H1 (cell line): Measurements from ENCODE around the gene COL5A3. TPM values are rescaled to one million over a fixed set of nuclear protein-coding genes. Genes with fewer than 3 reads are reported as not detected.

ENCODE experiments used
- CTCF ChIA-PET: fragments of 300-600 bp; sonication (Branson Sonifier 250); formaldehyde crosslinking; loops from one replicate; lab custom pipeline; 2021; ENCODE audit not compliant: partially characterized antibody; lab: Charles Lee
- POLR2A ChIA-PET: fragments of 300-600 bp; sonication (Branson Sonifier 250); formaldehyde crosslinking; loops from one replicate; lab custom pipeline; 2021; ENCODE audit warnings: inconsistent platforms; ENCODE audit not compliant: partially characterized antibody; lab: Charles Lee
- DNase-seq, 2 experiments: peaks; one replicate each; pipeline versions ENCODE4 v3.0.0 to v3.0.0-alpha.2; 2010 to 2022; ENCODE audit warnings: low spot score in 2 of 2, low read depth in 1 of 2, mixed read lengths in 1 of 2
- FAIRE-seq: peaks from 2 replicates; lab custom pipeline; 2011; peaks lifted over from hg19 to GRCh38; lab: Jason Lieb, UNC
- H2AFZ ChIP-seq: 2 replicates; pipeline ENCODE4 v1.8.1; 2012; ENCODE audit warnings: low read length, inconsistent platforms
- H2AK5ac ChIP-seq: 2 replicates; pipeline ENCODE4 v1.6.1; 2013; ENCODE audit warnings: low read depth, low read length
- H2BK120ac ChIP-seq: replicated peaks from 2 replicates; pipeline ENCODE3; 2013; ENCODE audit warnings: low read depth, low read length, inconsistent platforms
- H2BK12ac ChIP-seq: 2 replicates; pipeline ENCODE4 v1.6.1; 2013; ENCODE audit warnings: low read depth, low read length
- H2BK15ac ChIP-seq: 2 replicates; pipeline ENCODE4 v1.6.1; 2013; ENCODE audit warnings: low read length
- H2BK20ac ChIP-seq: 2 replicates; pipeline ENCODE4 v1.6.1; 2013; ENCODE audit warnings: low read length
- H2BK5ac ChIP-seq: 2 replicates; pipeline ENCODE4 v1.6.1; 2013; ENCODE audit warnings: low read depth, low read length
- H3K14ac ChIP-seq: 2 replicates; pipeline ENCODE4 v1.6.1; 2013; ENCODE audit warnings: inconsistent platforms; ENCODE audit not compliant: insufficient read length
- H3K18ac ChIP-seq: 2 replicates; pipeline ENCODE4 v1.6.1; 2013; ENCODE audit warnings: low read length; ENCODE audit errors: extremely low read depth
- H3K23ac ChIP-seq: 2 replicates; pipeline ENCODE4 v1.6.1; 2013; ENCODE audit warnings: inconsistent platforms; ENCODE audit not compliant: insufficient read length
- H3K23me2 ChIP-seq: 2 replicates; pipeline ENCODE4 v1.6.1; 2013; ENCODE audit warnings: low read depth, low read length
- H3K27ac ChIP-seq: 2 replicates; pipeline ENCODE4 v1.6.1; 2011; ENCODE audit warnings: low read depth, low read length, inconsistent platforms
- H3K27me3 ChIP-seq, 4 experiments: replicated peaks in 1 of 4; 1 replicate in 1 of 4; 2 replicates in 3 of 4; pipeline versions ENCODE4 v1.6.1 to v1.8.1; 2011 to 2013; ENCODE audit warnings: low read length in 3 of 4, mild to moderate bottlenecking in 3 of 4, inconsistent platforms in 2 of 4, mixed read lengths in 2 of 4, moderate library complexity in 1 of 4; ENCODE audit not compliant: control insufficient read depth in 3 of 4, insufficient read depth in 3 of 4; ENCODE audit errors: extremely low read depth in 1 of 4
- H3K36me3 ChIP-seq, 4 experiments: 2 replicates each; pipeline versions ENCODE4 v1.6.1 to v1.8.1; 2011 to 2013; ENCODE audit warnings: mild to moderate bottlenecking in 4 of 4, low read length in 3 of 4, moderate library complexity in 2 of 4, control low read depth in 1 of 4, inconsistent platforms in 1 of 4; ENCODE audit not compliant: insufficient read depth in 4 of 4, control insufficient read depth in 2 of 4
- H3K4ac ChIP-seq: replicated peaks from 2 replicates; pipeline ENCODE3; 2013; ENCODE audit warnings: low read length, low read depth, mixed read lengths, inconsistent platforms; ENCODE audit not compliant: insufficient read length
- H3K4me1 ChIP-seq, 4 experiments: replicated peaks in 1 of 4; 1 replicate in 1 of 4; 2 replicates in 3 of 4; pipeline versions ENCODE4 v1.6.1 to v1.8.1; 2011 to 2013; ENCODE audit warnings: low read length in 3 of 4, inconsistent platforms in 2 of 4, mixed read lengths in 1 of 4; ENCODE audit not compliant: insufficient read depth in 4 of 4, control insufficient read depth in 3 of 4
- H3K4me2 ChIP-seq, 2 experiments: 2 replicates each; pipeline versions ENCODE4 v1.6.1 to v1.8.1; 2011 to 2013; ENCODE audit warnings: low read depth in 2 of 2, low read length in 2 of 2, control low read depth in 1 of 2, inconsistent platforms in 1 of 2, mild to moderate bottlenecking in 1 of 2; ENCODE audit not compliant: insufficient read depth in 1 of 2
- H3K4me3 ChIP-seq, 4 experiments: fragments of 200-600, 300-600 bp in 1 of 4; sonication (generic), shearing (Covaris generic), sonication (Bioruptor Twin) in 1 of 4; 2 replicates each; pipeline versions ENCODE4 v1.5.1 to v1.8.1; 2011 to 2016; ENCODE audit warnings: low read length in 4 of 4, low read depth in 3 of 4, control low read depth in 2 of 4, inconsistent platforms in 2 of 4, mild to moderate bottlenecking in 2 of 4, mixed read lengths in 1 of 4, moderate library complexity in 1 of 4; ENCODE audit not compliant: insufficient read depth in 2 of 4; ENCODE audit errors: extremely low read depth in 1 of 4
- H3K56ac ChIP-seq: replicated peaks from 2 replicates; pipeline ENCODE3; 2013; ENCODE audit warnings: low read depth, mild to moderate bottlenecking, mixed read lengths, low read length, inconsistent platforms; ENCODE audit not compliant: insufficient read length
- H3K79me1 ChIP-seq: 2 replicates; pipeline ENCODE4 v1.6.1; 2013; ENCODE audit warnings: low read depth, low read length, control low read depth
- H3K79me2 ChIP-seq, 2 experiments: 2 replicates each; pipeline versions ENCODE4 v1.6.1 to v1.8.1; 2012 to 2013; ENCODE audit warnings: low read length in 2 of 2, mild to moderate bottlenecking in 2 of 2, inconsistent platforms in 1 of 2; ENCODE audit not compliant: insufficient read depth in 2 of 2, control insufficient read depth in 1 of 2
- H3K9ac ChIP-seq, 4 experiments: replicated peaks in 1 of 4; 1 replicate in 1 of 4; 2 replicates in 3 of 4; pipeline versions ENCODE4 v1.6.1 to v1.8.1; 2011 to 2013; ENCODE audit warnings: low read depth in 3 of 4, low read length in 3 of 4, control low read depth in 2 of 4, mild to moderate bottlenecking in 2 of 4, moderate library complexity in 2 of 4, inconsistent platforms in 1 of 4; ENCODE audit errors: extremely low read depth in 1 of 4
- H3K9me3 ChIP-seq, 2 experiments: 2 replicates each; pipeline versions ENCODE4 v1.6.1 to v1.8.1; 2012 to 2013; ENCODE audit warnings: mild to moderate bottlenecking in 2 of 2, moderate library complexity in 2 of 2, control low read depth in 1 of 2, inconsistent platforms in 1 of 2, low read depth in 1 of 2, low read length in 1 of 2, mixed read lengths in 1 of 2; ENCODE audit not compliant: insufficient read depth in 2 of 2
- H4K20me1 ChIP-seq, 2 experiments: replicated peaks in 1 of 2; 2 replicates each; pipeline versions ENCODE3 to v1.8.1; 2011 to 2013; ENCODE audit warnings: inconsistent platforms in 2 of 2, low read length in 2 of 2, mild to moderate bottlenecking in 1 of 2; ENCODE audit not compliant: insufficient read depth in 2 of 2, control insufficient read depth in 1 of 2
- H4K5ac ChIP-seq: 2 replicates; pipeline ENCODE4 v1.6.1; 2013; ENCODE audit warnings: low read length, low read depth, mixed read lengths, inconsistent platforms; ENCODE audit not compliant: insufficient read length
- H4K8ac ChIP-seq: 2 replicates; pipeline ENCODE4 v1.8.0; 2013; ENCODE audit warnings: mild to moderate bottlenecking, moderate library complexity, low read length, inconsistent platforms; ENCODE audit not compliant: insufficient read depth; ENCODE audit errors: extremely low read depth
- H4K91ac ChIP-seq: replicated peaks from 2 replicates; pipeline ENCODE3; 2013; ENCODE audit warnings: low read length, mixed read lengths, inconsistent platforms; ENCODE audit not compliant: insufficient read length
- ASH2L ChIP-seq: fragments of 200-600, 300-600 bp; sonication (generic); IDR thresholded peaks from one replicate; pipeline ENCODE4 v1.7.1; 2017; ENCODE audit warnings: low read length
- BCL11A ChIP-seq, 2 experiments: IDR thresholded peaks; one replicate each; pipeline ENCODE4 v1.6.1; 2011; ENCODE audit warnings: low read depth in 2 of 2, low read length in 2 of 2, mild to moderate bottlenecking in 2 of 2
- BRCA1 ChIP-seq: IDR thresholded peaks from 2 replicates; pipeline ENCODE4 v1.6.1; 2012; ENCODE audit warnings: low read depth, low read length, improper control_type of control experiment
- FOSL1 ChIP-seq: IDR thresholded peaks from 2 replicates; pipeline ENCODE4 v1.6.1; 2011; ENCODE audit warnings: mild to moderate bottlenecking, low read depth, low read length, moderate library complexity; ENCODE audit not compliant: insufficient read depth
- JUN ChIP-seq: IDR thresholded peaks from 2 replicates; pipeline ENCODE4 v1.6.1; 2011; ENCODE audit warnings: low read depth, mild to moderate bottlenecking, improper control_type of control experiment, low read length
- KDM1A ChIP-seq: fragments of 200-600, 300-600 bp; sonication (generic); IDR thresholded peaks from 2 replicates; pipeline ENCODE4 v1.7.1; 2016; ENCODE audit warnings: mild to moderate bottlenecking, low read length, borderline replicate concordance
- KDM5A ChIP-seq: fragments of 200-600 bp; IDR thresholded peaks from 2 replicates; pipeline ENCODE4 v1.7.1; 2012; ENCODE audit warnings: mild to moderate bottlenecking, low read length, inconsistent platforms, mixed read lengths
- POU5F1 ChIP-seq: IDR thresholded peaks from 2 replicates; pipeline ENCODE4 v1.6.1; 2011; ENCODE audit warnings: low read depth, mild to moderate bottlenecking, low read length, moderate library complexity
- RFX5 ChIP-seq: IDR thresholded peaks from 2 replicates; pipeline ENCODE4 v1.6.1; 2011; ENCODE audit warnings: low read depth, low read length, improper control_type of control experiment, borderline replicate concordance
- RNF2 ChIP-seq: fragments of 200-900, 300-1000 bp; sonication (generic); IDR thresholded peaks from 2 replicates; pipeline ENCODE4 v1.7.1; 2016; ENCODE audit warnings: borderline replicate concordance, low read depth, mild to moderate bottlenecking, antibody characterized with exemption, low read length; ENCODE audit not compliant: poor library complexity, severe bottlenecking; ENCODE audit errors: missing control alignments
- RXRA ChIP-seq: IDR thresholded peaks from 2 replicates; pipeline ENCODE4 v1.6.1; 2011; ENCODE audit warnings: low read depth, mild to moderate bottlenecking, low read length, moderate library complexity; ENCODE audit not compliant: insufficient read depth
- SIX5 ChIP-seq: IDR thresholded peaks from 2 replicates; pipeline ENCODE4 v1.6.1; 2011; ENCODE audit warnings: mild to moderate bottlenecking, low read depth, low read length
- SUZ12 ChIP-seq: fragments of 200-600 bp; sonication (generic); IDR thresholded peaks from 2 replicates; pipeline ENCODE4 v1.6.1; 2012; ENCODE audit warnings: mild to moderate bottlenecking, inconsistent platforms, low read length, moderate library complexity, mixed read lengths
- WGBS, 2 experiments: shearing (Covaris generic) in 1 of 2; methylation state at CpG; one replicate each; pipeline versions ENCODE4 v1.1.6 to v1.1.7; 2013 to 2015; ENCODE audit warnings: low lambda C conversion rate in 2 of 2, mixed read lengths in 2 of 2, inconsistent platforms in 1 of 2, low coverage in 1 of 2, missing lambda C conversion rate in 1 of 2; ENCODE audit not compliant: insufficient replicate concordance in 2 of 2, insufficient coverage in 1 of 2, insufficient read length in 1 of 2; ENCODE audit errors: extremely low coverage in 1 of 2, missing lambda C conversion rate in 1 of 2; 5-methylcytosine and 5-hydroxymethylcytosine counted together
- polyA plus RNA-seq, 7 experiments: library from polyadenylated mRNA; depleted of rRNA in 3 of 7; stranded (reverse) in 5 of 7; unstranded in 2 of 7; fragments of >200 nt in 5 of 7; fragments of 200-250 nt in 2 of 7; gene quantifications; 1 replicate in 5 of 7; 2 replicates in 1 of 7; 4 replicates in 1 of 7; pipeline versions ENCODE4 v1.2.1 to v1.2.3, GENCODE V29; 2011 to 2013; ENCODE audit warnings: missing spikeins in 2 of 7, mixed read lengths in 2 of 7
- total RNA-seq: library from RNA; stranded (reverse); fragmentation: NEBNext Ultra II Directional; extraction: Animal tissue kit (Norgen Biotek cat#: 25700); gene quantifications from 2 replicates; pipeline ENCODE4 v1.2.1, GENCODE V29; 2021

The COL5A3 gene
- total and polyA plus RNA-seq, 2 of the 8 experiments (the other 6 are each of a cell fraction or from before 2014, with no cell fraction given): 0.67 to 0.74 TPM

GRCh38 chr19:10020851-10021250, 10.5 kb upstream of the COL5A3 start:
- Histone ChIP-seq H3K23ac (no peak overlapping the region), H3K4me1 (no peaks in the 10 kb centered on the region), H3K4me2 (no peak overlapping the region), H2BK120ac (no peak overlapping the region), H3K18ac (no peak overlapping the region), H3K14ac (no peak overlapping the region), H2BK15ac (no peak overlapping the region), H3K27ac (no peak overlapping the region), H4K8ac (no peak overlapping the region; the same call in 1 of the 2 replicates), H3K56ac (no peak overlapping the region), H3K79me2 (no peaks in the 10 kb centered on the region), H3K36me3 (no peaks in the 10 kb centered on the region), H2BK5ac (no peak overlapping the region), H4K5ac (no peak overlapping the region), H4K91ac (no peak overlapping the region), H3K4me3 (no peak overlapping the region), H3K23me2 (no peaks in the 10 kb centered on the region), H3K27me3 (no peaks in the 10 kb centered on the region), H4K20me1 (no peaks in the 10 kb centered on the region), H3K4ac (no peak overlapping the region), H3K9me3 (no peaks in the 10 kb centered on the region), H3K9ac (no peak overlapping the region), H2BK20ac (no peak overlapping the region), H2AK5ac (no peak overlapping the region), H2BK12ac (no peak overlapping the region), H3K79me1 (no peaks in the 10 kb centered on the region), H2AFZ (no peak overlapping the region)
- CTCF ChIA-PET: interaction anchor here (0.9 to 8.8 kb wide), 6 partner anchors 11 to 89 kb away, joined by 3 to 45 read pairs (median 4); no protein-coding TSS in a partner anchor
- POLR2A ChIA-PET: interaction anchor here (0.6 to 1.3 kb wide), 5 partner anchors 11 to 187 kb away, joined by 3 to 4 read pairs (median 3); partner anchors contain the start of gene COL5A3
- WGBS, 2 experiments: 90% methylated on average over 6 of the region's 6 CpGs; no CpG with 5 or more reads in 1 of the 2 experiments
- DNase-seq (no peak), FAIRE-seq (no peak)
- TF ChIP-seq ASH2L: no peak
- TF ChIP-seq KDM5A: no peak
- no peak for TF ChIP-seq POU5F1
- TF ChIP-seq JUN: no peak
- no peak for TF ChIP-seq KDM1A
- TF ChIP-seq BRCA1: no peak
- TF ChIP-seq FOSL1: no peak
- no peak for TF ChIP-seq SUZ12
- TF ChIP-seq RNF2: no peak
- no peak for TF ChIP-seq RFX5
- TF ChIP-seq RXRA: no peak
- TF ChIP-seq SIX5: no peak
- TF ChIP-seq BCL11A (IDR thresholded peaks at IDR 0.05; ENCODE audit: low read depth in 2 of 2, low read length in 2 of 2): no peak
